GM21786 (cell line): ENCODE measurements around the gene ALPP.
"Not testable (repeated sequence)": the region's sequence is repeated elsewhere in the genome, so short reads cannot be mapped to it uniquely, and the experiment has no call there.

Source experiments
- ATAC-seq: cut with Tn5 transposase; IDR thresholded peaks from one replicate; pipeline ENCODE4 v1.9.1; 2021; ENCODE audit not compliant: unreplicated experiment

Gene ALPP

GRCh38 chr2:232378735-232379151 is at the start of gene ALPP:
TSS of gene ALPP (plus strand) at chr2:232378751. CDS start at chr2:232378803, 52 bp downstream.
- not testable (repeated sequence) for ATAC-seq

GRCh38 chr2:232329716-232330067 is 48.9 kb upstream of the ALPP start:
- no peak for ATAC-seq

- ATAC-seq = no peak
Observed at GRCh38 chr2:232330068-232330999, 48.2 kb upstream of the ALPP start.

GRCh38 chr2:232331061-232331460 is 47.5 kb upstream of the ALPP start:
- ATAC-seq = not testable (repeated sequence)

- not testable (repeated sequence) for ATAC-seq
Observed at GRCh38 chr2:232331641-232332040, 46.9 kb upstream of the ALPP start.

- not testable (repeated sequence) for ATAC-seq
Observed at GRCh38 chr2:232332244-232332939, 46.2 kb upstream of the ALPP start.

GRCh38 chr2:232332940-232333259 is 45.7 kb upstream of the ALPP start:
- no peak for ATAC-seq

- no peak for ATAC-seq
Observed at GRCh38 chr2:232333361-232334135, 45.0 kb upstream of the ALPP start.

- ATAC-seq = not testable (repeated sequence)
Observed at GRCh38 chr2:232334136-232334884, 44.2 kb upstream of the ALPP start.

- ATAC-seq = not testable (repeated sequence)
Observed at GRCh38 chr2:232334885-232335205, 43.7 kb upstream of the ALPP start.

GRCh38 chr2:232335206-232335858 is 43.2 kb upstream of the ALPP start:
- not testable (repeated sequence) for ATAC-seq

GRCh38 chr2:232335859-232336215 is 42.7 kb upstream of the ALPP start:
- no peak for ATAC-seq

GRCh38 chr2:232336241-232336736 is 42.3 kb upstream of the ALPP start:
- no peak for ATAC-seq

GRCh38 chr2:232336981-232337720 is 41.4 kb upstream of the ALPP start:
- ATAC-seq = no peak

GRCh38 chr2:232338094-232338758 is 40.3 kb upstream of the ALPP start:
- ATAC-seq = not testable (repeated sequence)

- no peak for ATAC-seq
Observed at GRCh38 chr2:232338759-232339106, 39.8 kb upstream of the ALPP start.

- no peak for ATAC-seq
Observed at GRCh38 chr2:232339121-232340081, 39.1 kb upstream of the ALPP start.
